Fibroblast of the conjunctiva (primary cell): ENCODE data around the gene KIAA1210.

Source experiments
- DNase-seq: peaks from one replicate; pipeline ENCODE4 v3.0.0-alpha.2; 2010; ENCODE audit warnings: low read depth

Gene KIAA1210

DNA sequence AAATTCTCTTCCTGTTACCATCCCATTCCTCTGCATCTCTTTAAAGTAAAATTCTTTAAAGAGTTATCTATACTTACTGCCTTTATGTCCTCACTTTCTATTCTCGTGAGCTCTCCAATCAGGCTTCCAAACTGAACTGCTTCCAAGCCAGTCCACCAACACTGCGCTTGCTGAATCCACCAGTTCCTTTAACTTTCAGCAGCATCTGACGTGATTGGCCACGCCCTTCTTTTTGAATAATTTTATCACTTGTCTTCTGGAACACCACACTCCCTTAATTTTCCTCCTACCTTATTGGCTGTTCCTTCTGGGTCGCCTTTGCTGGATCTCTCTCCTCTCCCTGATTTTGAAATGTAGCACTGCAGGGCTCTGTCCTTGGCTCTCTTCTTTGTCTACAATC lies at the start of gene KIAA1210:
Gene KIAA1210 (minus strand): TSS at position 163 of the 400 bp plus-strand sequence. CDS start 4,170 bp downstream, outside the sequence.
- DNase-seq = no peak

DNA sequence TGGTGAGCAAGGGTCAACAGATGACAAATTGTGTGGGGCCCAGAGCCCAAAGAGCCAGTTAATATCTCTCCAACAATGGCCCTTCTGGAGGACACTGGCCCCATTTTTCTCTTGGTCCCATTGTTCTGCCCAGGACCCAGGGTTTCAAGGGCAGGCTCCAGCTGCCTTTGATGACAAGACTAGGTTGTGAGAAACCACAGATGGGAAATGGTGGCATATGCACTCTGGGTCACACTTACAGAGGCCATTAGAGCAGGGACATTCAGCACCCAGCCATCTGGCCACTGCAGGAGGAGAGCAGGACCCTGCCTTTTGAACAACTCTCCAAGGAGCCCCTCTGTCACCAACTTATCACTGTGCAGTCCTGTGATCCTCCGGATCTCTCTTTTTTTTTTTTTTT lies 49.7 kb upstream of the KIAA1210 start:
- DNase-seq = no peak

DNA sequence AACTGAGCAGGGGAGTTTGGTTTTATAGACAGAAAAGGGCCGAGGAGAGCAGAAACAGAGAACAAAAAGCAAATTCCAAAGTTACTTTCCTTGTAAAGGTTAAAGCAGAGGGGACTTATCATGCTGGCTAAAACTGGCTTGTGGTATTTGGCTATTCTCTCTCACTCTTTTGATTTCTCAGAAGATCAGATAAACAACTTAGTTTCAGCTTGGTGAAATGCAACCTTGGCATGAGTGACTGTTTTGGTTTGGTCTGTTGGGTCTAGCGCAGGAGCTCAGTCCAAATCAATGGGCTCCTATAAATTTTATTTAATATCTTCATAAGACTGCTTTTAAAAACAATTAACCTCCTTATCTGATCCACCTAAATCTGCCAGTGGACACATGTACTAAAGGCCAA lies 47.3 kb upstream of the KIAA1210 start:
- no peak for DNase-seq

DNA sequence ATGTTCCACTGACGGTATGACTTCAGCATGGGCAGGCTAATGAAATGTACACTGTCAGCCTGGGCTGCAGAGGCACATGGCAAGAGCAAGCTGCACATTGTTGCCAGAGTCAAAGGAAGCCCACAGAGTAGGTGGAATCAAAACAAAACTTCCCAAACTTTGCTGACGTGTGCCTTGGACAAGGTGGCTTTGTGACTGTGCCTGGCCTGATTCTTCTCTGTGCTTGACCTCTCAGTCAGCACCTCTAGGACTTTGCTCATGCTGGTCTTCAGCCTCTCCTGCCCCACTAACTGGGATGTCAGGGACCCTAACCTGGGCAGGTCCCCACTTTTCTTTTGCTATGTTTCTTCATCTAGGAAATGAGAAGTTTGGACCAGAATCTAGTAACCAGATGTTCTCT lies 40.5 kb upstream of the KIAA1210 start:
- no peak for DNase-seq

DNA sequence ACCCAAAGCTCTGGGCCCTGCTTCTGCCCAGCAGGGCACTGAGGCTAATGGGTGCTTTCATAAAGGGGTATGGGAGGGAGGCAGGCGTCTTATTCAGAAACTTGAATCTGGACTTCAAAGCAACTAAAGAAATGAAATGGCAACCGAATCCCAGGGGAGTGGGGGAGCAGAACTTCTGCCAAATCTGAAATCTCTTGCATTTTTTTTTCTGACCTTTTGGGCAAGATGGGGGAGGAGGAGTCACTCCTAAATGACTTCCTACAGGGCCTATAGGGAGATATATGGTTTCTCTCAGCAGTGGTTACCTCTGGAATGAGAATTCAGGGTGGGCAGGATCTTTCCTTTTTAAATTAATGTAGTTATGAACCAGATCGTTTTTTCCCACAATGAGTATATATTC lies 30.6 kb upstream of the KIAA1210 start:
- DNase-seq = no peak

DNA sequence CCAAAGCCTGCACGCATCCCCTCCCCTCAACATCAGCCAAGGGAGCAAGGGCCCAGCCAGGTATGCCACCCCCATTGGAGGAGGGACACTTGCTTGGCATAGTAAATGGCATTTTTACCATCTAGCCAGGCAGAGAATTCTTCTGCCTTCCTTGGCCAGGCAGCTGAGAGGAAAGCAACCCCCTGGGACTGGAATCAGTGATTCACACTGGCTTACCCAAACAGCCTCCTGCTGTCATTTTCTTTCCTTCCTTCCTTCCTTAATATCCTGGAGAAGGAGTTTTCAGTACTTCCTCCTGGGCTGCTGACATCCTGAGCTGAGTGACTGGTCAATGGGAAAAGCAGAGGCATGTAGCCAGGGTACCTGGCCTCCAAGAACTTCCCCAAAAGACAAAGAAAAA lies 28.6 kb upstream of the KIAA1210 start:
- no peak for DNase-seq

DNA sequence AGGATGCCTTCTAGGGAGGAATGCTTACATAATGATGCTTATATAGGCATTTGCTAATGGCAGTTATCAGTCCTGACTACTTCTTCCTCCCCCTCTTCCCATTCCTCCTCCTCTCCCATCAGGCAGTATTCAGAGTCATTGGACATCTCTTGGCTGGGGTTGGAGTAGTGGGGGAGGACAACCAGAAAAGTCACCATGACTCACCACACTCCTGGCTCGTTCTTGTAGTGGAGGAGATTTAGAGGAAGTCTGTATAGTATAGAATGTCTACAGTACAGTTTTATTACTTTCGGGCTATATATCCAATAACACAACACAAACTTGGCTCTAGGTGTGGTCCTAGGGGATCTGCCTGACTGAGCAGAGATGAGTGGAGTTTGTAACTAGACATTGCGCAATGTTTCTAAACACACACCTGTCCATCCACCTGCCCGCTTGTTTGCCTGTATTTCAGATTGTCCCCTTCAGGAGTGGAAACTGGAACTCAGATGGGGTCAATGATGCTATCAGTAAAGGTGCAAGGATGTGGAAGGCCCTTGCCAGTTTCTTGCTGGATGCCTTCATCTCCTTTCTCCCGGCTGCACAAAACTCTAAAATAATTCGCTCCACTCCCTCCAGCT lies 27.9 kb upstream of the KIAA1210 start:
- peak; percentile 37 for DNase-seq

DNA sequence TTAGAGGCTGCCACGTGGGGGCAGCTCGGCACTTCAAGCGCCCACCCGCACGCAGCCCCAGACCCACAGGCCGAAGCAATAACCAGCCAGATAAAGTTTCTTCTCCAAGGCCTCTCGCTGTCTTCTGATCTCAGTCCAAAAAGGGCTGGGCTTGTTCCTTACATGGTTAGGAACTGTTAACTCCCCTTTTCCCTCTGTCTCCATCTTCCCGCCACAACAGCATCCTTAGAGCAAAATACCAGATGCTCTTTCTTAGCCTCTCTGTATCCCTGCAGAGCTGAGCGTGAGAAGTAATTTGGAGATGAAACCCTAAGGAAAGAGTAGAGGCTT lies 23.4 kb upstream of the KIAA1210 start:
- no peak for DNase-seq

DNA sequence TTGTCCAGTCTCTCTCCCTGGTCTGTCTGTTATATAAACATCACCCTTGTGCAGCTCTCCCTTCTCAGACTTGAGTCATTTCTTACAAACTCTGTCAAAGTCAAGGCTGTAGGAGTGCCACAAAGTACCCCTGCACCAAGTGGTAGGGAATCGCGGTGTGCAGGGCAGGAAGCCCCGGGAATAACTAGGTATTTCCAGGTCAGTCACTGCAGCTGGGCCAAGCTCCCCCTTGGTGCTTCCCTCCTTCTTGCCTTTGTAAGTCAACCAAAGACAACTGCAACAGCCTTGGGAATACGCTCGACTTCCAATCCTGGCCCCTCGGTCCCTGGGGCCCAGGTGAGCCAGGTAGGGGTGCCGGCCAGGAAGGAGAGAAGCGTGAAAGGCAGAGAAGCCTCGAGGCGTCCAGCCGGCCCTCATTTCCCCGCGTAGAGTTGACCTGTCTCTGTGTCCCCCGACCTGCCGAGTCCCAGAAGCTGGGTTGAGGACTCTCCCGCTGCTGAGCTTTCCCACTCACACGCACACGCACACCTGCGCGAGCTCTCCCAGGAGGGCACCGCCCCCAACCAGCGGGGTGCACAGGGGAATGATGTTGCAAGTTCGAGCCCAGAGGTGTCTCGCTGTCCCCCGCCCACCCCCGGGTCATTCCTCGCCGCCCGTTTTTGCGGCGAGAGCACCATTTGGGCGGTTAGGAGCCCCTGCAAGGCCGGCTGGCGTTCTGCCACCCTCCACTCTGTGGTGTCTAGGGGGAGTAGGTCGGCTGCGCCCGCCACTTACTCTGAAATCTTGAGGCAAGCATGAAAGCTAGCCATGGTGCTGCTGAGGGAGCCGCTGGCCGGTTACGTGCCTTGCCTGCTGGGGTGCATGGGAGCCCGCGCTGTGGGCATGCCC lies 22.8 kb upstream of the KIAA1210 start:
- DNase-seq = no peak

DNA sequence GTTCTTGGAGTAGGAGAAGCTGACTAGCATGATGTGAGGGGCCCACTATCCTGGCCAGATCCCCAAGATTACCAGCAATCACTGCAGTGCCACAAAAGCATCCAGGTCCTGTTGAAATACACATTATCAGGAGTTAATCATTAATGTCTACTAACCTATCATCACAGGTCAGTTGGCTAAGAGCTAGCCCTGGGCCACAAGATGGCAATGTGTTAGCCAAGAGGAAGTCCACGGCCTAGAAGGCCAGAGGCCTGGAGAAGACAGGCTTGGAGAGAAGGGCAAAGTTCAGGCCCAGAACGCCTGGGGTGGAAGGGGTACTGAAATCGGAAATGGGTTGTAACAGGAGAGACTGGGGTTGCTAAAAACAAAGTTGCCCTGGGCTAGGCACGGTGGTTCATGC lies 19.9 kb upstream of the KIAA1210 start:
- DNase-seq = no peak

DNA sequence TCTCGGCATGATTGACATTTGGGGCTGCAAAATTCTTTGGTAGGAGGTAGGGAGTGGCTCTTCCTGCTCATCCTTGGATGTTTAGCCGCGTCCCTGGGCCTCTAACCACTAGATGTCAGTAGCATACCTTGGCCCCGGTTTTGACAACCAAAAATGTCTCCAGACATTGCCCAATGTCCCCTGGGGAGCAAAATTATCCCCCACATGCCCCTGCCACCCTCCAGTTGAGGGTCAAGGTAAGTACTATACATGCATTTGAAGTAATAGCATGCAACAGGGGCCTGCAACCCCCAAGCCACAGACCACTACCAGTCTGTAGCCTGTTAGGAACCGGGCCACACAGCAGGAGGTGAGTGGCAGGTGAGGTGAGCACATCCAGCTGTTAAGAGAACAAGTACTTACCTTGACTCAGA lies 17.6 kb upstream of the KIAA1210 start:
- no peak for DNase-seq

DNA sequence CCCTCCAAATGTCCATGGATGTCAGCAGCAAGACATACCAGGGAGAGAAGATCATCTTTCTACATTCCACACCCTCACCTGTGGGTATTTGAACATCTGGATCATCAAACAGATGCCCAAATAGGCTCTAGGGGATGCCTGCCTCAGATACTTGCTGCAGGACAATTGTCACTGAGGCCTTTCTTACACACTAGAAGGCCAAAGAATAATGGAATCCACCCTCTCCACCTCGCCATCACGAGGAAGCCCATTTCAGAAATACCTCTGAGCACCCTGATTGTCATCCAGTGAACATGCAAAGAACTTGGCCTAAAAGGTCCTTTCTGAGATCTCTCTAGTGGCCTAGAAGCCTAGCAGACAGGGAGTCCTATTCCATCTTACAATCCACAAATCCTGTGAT lies 6.9 kb upstream of the KIAA1210 start:
- no peak for DNase-seq

DNA sequence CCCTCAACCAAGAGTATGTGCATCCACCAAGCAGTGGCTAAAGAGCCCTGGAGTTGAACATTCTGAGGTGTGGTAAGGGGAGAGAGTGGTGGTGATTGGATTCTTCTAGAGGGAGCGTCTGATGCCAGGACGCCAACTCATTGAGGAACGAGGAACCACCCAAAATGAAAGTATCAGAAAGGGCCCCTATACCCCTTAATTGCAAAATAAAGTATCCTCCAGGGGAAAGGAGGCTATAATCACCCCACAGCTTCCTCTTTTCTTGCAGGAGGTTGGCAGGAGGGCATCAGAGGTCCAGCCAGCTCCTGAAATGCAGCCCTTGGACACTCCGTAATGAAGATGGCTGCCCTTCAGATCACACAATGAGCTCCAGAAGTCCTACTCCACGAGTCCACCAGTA lies 5.3 kb upstream of the KIAA1210 start:
- no peak for DNase-seq

DNA sequence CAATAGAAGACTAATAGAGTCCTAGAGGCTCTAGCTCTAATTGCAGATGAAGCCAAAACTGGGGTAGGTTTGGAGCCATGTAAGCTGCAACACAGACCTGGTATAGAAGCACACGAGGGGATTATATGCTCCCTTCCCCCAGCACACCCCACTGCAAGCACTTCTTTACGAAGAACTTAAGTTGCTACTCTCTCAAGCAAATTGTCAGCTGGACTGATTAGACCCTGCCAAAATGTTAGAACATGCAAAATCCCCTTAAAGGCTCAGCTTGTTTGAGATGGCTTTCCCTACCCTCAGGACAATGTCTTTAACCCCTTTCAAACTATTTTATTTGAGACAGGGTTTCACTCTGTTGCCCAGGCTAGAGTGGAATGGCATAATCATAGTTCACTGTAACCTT lies 4.7 kb upstream of the KIAA1210 start:
- no peak for DNase-seq

DNA sequence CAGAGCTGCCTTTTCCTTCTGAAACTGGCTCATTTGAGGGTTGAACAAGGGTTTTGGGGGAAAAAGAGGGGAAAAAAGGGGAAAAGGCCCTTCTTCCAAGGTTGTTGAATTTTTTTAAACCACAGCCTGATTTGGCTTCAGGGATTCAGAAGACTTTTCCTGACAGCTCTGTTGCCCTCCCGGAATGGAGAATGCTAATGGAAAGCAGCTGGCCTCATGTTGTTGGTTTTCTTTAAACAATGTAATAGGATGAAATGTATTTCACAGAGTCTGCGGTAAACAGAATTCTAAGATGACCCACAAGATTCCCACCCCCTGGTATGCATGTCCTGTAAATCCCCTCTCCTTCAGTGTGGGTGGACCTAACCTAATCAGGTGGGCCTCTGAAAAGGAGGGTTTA lies 3.3 kb upstream of the KIAA1210 start:
- no peak for DNase-seq

DNA sequence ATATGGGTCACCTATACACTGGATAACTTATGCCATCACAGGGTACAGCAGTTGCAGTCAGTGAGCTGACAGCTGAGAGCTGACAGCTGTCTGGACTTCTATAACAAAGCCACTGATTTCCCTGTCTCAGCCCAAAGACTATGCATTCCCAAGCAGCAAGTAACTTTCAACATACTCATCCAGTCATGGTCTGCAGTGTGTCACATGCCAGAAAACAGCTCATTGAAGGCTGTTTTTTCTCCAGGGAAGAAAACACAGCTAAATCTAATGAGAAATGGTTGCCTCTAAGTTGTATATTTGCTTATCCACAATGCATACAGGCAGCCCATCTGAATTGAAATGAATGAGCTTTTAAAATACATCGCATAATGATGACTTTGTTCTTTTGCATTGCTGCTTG lies 6.3 kb downstream of the KIAA1210 start:
- no peak for DNase-seq

DNA sequence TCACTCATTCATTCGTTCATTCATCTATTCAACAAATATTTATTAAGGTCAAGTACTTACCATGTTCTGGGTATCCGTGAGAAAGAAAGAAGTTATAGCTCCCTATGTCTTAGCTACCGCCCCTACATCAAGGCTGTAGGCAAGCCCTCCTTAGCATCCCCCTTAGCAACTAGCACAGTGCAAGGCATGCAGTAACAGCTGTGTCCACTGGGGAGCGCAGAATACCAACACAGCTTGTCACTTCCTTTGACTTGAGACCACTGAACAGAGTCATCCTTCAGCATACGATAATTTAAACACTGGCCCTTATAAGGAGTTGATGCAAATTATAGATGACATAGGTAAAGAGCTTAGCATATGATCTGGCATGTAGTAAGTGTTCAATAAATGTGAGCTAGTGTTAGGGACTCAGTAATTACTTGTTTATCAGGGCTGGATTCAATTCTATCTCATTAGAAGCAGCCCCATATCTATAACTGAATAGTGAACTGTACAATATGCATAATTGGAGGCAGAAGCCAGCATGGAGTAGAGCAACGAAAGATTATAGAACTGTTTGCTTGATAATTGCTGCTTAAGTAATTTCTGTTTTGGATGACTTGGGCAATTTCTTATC lies 8.7 kb downstream of the KIAA1210 start:
- peak; percentile 36 for DNase-seq

DNA sequence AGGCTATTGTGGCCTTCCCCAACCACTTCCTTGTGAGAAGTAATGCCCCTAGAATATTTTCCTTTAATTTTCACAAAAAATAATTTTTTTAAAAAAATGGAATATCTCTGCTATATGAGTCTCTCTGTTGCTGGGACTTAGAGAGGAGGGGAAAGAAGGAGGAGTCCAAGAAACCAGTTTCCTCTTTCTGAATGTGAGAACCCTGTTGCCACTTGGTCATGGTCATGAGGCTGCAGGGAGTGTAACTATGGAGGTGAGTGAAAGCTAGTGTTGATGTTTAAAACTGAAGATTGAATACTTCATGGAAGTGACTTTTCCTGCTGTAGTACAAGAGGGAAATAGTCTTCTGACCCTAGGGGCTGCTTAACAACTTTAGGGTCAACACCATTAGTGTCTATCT lies 20.4 kb downstream of the KIAA1210 start:
- no peak for DNase-seq

DNA sequence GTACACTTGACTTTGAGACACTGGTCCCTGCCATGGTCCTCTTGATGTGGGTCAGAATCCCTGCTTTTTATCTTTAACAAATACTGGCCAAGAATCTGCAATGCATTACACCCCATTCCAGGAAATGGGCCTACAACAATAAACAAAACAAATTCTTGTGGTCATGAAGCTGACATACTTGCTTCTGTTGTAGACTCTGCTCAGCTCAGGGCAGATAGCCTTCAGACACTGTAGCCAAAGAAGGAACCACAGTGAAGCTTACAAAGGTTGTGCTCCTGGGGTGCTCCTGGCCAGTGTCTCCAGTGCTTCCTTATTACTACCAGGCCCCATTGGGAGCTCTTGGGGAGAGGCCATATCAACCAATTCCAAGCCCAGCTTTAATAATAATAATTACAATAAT lies 21.8 kb downstream of the KIAA1210 start:
- peak; percentile 21 for DNase-seq

DNA sequence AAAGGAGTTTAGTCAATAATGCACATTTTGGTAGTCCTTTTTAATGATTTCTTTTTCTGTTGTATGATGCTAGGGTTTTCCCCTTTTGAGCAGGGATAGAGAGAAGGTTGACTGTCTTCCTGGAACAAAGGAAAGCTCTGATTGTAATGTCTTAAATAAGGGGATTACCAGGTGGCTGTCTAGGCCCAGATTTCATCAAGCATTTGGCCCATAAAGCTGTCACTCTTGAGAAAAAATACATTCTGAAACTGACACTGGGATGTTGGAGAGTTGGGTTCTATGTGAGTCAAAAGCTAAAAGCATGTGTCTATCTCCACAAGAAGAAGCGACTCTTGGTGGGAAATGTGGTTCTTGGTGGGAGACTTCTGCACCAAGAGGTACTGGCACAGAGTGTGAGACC lies 26.4 kb downstream of the KIAA1210 start:
- DNase-seq = no peak

DNA sequence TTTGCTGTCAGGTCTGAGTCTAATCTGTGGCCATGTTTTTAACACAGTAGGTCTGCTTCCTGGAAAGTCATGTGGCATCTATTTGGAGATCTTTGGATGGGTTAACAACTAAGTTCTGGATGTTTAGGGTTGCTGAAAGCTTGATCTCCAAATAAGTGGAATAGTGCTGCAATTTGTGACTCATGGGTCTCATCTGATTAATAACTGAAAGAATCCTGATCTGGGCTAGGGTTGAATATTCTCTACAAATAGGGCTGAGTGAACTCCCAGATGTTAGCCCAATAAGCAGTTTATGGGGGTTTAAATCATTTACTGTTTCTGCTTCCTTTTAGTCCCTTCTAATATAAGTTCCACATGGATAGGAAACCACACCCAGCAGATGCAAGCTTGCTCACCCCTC lies 31.7 kb downstream of the KIAA1210 start:
- no peak for DNase-seq

DNA sequence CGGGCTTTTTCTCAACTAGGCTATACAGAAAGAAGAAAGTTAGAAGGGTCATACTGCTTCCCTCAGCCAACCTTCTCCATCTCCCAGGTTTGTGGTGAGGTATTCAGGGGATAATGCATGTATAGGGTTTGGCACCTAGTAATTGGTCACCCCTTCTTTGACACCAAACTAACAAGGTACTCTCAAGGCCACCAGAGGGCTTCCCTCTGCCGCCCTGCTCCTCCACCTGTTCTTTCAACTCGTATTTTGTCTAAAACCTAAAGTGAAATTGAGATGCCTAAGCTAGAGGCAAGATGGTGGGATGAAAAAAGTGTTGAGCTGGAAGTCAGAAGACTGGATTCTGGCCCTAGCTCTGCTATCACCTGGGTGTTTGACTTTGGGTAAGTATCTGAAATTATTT lies 32.8 kb downstream of the KIAA1210 start:
- no peak for DNase-seq

DNA sequence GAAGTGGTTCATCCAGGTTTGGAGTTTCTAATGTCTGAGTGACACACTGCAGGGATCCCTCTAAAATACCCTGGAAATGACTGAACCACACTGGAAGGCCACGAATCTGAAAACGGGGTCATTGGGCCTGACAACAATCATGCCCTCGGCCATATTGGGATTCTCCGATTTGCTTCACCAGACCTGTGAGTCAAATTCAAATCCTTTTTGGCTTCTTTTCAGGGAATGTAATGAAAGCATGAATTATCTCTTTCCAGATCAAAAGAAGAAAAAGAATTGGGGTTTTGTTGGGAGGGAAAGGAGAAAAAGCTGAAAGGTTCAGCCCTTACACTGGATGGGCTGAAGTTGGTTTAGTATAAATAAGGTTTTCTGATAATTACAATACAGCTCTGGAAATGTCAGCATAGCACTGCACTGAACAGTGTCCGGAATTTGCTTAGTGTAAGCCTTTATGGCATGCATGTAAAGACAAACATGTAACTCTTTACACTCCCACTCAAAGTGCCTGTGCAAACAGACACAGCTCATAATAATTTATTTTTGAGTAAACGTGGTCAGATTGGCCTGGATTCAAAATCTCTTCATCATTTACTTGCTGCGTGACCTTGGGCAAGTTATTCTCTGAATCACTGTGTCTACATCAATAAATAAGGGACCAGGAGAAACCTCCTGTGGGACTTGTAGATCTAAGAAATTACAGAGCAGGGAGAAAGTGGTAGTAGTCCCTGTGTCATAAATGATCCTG lies 33.4 kb downstream of the KIAA1210 start:
- no peak for DNase-seq
